ENCODE data around the gene CACNA2D1.

- TF ChIP-seq, protein P1, sequence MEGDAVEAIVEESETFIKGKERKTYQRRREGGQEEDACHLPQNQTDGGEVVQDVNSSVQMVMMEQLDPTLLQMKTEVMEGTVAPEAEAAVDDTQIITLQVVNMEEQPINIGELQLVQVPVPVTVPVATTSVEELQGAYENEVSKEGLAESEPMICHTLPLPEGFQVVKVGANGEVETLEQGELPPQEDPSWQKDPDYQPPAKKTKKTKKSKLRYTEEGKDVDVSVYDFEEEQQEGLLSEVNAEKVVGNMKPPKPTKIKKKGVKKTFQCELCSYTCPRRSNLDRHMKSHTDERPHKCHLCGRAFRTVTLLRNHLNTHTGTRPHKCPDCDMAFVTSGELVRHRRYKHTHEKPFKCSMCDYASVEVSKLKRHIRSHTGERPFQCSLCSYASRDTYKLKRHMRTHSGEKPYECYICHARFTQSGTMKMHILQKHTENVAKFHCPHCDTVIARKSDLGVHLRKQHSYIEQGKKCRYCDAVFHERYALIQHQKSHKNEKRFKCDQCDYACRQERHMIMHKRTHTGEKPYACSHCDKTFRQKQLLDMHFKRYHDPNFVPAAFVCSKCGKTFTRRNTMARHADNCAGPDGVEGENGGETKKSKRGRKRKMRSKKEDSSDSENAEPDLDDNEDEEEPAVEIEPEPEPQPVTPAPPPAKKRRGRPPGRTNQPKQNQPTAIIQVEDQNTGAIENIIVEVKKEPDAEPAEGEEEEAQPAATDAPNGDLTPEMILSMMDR (IDR thresholded peaks at IDR 0.05), result no peak
- no peak for TF ChIP-seq POLR2A (IDR thresholded peaks at IDR 0.05)
Measured at GRCh38 chr7:82305347-82306005, 138.1 kb downstream of the CACNA2D1 start.
